Loucy (cell line): ENCODE results near the gene PROS1.
"Not testable (repeated sequence)": the region's sequence is repeated elsewhere in the genome, so short reads cannot be mapped to it uniquely, and the experiment has no call there.

ENCODE experiments used
- EZH2phosphoT487 ChIP-seq: fragments of 200-600 bp; IDR thresholded peaks from 2 replicates; pipeline ENCODE4 v1.6.1; 2018; ENCODE audit warnings: antibody characterized with exemption, mild to moderate bottlenecking, moderate library complexity, borderline replicate concordance
- TF ChIP-seq, protein P1 (sequence below): fragments of 200-600 bp; sonication (generic); conservative IDR thresholded peaks from 2 replicates; pipeline ENCODE4 v1.5.1; 2014; ENCODE audit warnings: mild to moderate bottlenecking, antibody characterized with exemption, low read length

DNA sequence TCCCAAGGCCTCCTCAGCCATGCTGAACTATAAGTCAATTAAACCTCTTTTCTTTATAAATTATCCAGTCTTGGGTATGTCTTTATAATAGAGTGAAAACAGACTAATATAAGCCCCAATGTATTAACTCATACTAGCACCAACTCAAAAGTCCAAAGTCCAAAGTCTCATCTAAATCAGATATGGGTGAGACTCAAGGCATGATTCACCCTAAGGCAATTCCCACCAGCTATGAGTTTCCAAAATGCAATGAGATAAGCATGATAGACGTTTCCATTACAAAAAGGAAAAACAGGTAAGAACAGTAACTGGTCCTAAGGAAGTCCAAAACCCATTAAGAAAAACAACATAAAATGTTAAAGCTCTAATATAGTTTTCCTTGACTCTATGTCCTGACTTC lies 60.1 kb downstream of the PROS1 start:
- TF ChIP-seq, protein P1, sequence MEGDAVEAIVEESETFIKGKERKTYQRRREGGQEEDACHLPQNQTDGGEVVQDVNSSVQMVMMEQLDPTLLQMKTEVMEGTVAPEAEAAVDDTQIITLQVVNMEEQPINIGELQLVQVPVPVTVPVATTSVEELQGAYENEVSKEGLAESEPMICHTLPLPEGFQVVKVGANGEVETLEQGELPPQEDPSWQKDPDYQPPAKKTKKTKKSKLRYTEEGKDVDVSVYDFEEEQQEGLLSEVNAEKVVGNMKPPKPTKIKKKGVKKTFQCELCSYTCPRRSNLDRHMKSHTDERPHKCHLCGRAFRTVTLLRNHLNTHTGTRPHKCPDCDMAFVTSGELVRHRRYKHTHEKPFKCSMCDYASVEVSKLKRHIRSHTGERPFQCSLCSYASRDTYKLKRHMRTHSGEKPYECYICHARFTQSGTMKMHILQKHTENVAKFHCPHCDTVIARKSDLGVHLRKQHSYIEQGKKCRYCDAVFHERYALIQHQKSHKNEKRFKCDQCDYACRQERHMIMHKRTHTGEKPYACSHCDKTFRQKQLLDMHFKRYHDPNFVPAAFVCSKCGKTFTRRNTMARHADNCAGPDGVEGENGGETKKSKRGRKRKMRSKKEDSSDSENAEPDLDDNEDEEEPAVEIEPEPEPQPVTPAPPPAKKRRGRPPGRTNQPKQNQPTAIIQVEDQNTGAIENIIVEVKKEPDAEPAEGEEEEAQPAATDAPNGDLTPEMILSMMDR = not testable (repeated sequence)
- TF ChIP-seq EZH2phosphoT487 = not testable (repeated sequence)
